NK-92 treated with Interleukin-12 subunit alpha and Interleukin-12 subunit beta, amount 100 ng/mL, for 24 hours (cell line): ENCODE data around the gene CACNA1B.
"Not testable (repeated sequence)": the region's sequence is repeated elsewhere in the genome, so short reads cannot be mapped to it uniquely, and the experiment has no call there.

Experiments
- DNase-seq: peaks from one replicate; lab custom pipeline; 2025; lab: John Stamatoyannopoulos, UW

Gene CACNA1B

GRCh38 chr9:138117101-138117750 is 239.6 kb downstream of the CACNA1B start:
- no peak for DNase-seq

- no peak for DNase-seq
These were observed 240.3 kb downstream of the CACNA1B start for GRCh38 chr9:138117836-138118235.

DNA sequence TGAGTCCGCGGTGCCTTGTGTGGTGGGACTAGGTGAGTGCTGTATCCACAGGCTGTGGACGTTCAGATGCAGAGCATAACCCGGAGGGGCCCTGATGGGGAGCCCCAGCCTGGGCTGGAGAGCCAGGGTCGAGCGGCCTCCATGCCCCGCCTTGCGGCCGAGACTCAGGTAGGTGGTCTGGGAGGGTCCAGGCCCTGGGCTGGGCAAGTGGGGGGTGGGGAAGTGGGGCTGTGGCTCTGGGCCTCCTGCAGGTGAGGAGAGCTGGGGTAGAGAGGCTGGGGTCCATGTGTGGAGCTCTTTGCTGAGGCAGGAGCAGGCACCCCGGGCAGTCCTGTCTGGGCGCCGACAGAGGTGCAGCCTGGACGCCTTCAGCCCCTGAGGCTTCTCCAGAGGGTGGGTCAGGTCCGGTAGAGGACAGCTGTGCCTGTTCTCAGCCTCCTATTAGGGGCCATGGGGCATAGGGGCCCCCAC is 241.1 kb downstream of the CACNA1B start:
- DNase-seq: no peak

DNA sequence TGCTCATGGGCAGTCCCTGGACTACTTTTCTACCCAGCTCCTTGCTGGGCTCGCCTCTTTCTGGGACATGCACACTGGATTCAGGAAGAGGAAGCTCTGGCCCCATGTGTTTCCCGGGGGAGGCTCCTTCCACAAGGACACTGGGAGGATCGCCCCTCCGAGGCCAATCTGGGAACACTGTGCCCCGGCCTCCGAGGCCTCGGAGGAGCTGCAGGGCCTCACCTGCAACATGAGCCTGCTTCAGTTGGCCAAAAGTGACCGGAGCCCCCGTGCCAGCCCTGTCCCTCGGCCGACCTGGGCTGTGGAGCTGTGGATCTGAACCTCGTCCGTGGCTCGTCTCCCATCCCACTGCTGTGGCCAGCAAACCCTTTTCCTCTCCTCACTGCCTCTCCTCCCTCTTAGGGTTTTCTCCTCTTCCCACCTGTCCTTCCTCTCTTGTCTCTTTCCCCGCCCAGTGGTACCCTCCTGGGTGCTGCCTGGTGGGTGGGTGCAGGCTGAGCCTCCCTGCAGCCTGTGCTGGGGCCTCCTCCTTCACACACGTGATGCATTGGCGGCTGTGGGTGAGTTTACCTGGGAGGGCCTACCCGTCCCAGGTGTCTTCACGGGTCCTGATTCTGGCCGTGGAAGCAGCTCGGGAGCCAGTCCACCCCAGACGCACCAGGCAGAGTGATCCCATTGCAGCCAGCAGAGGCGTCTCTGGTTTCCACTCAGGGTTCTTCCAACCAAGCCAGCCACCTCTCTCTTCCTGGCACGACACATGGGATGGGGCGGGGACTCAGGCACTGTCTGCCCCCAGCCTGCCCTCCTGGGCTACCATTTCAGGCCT is 241.8 kb downstream of the CACNA1B start:
- no peak for DNase-seq

- no peak for DNase-seq
These were observed 242.5 kb downstream of the CACNA1B start for GRCh38 chr9:138120072-138120471.

GRCh38 chr9:138120511-138121437 is 243.2 kb downstream of the CACNA1B start:
- DNase-seq: no peak

GRCh38 chr9:138121438-138122050 is 244.0 kb downstream of the CACNA1B start:
- no peak for DNase-seq

DNA sequence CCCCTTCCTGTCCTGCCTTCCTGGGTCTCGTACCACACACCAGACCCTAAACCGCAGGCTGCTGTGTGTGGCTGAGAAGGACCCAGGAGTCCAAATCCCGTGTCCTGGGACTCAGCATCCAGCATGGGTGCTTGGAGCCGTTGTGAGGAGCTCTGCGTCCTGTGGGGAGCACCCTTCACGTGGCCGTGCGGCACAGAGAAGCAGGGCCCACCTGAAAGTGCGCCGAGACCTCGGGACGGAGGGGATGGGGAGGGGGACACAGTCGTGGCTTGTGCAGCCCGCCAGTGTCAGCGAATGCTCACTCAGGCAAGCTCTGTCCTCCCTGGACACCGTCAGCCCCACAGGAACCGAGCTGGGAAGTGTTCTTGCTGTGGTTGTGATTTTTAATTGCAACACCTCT is 244.6 kb downstream of the CACNA1B start:
- no peak for DNase-seq

DNA sequence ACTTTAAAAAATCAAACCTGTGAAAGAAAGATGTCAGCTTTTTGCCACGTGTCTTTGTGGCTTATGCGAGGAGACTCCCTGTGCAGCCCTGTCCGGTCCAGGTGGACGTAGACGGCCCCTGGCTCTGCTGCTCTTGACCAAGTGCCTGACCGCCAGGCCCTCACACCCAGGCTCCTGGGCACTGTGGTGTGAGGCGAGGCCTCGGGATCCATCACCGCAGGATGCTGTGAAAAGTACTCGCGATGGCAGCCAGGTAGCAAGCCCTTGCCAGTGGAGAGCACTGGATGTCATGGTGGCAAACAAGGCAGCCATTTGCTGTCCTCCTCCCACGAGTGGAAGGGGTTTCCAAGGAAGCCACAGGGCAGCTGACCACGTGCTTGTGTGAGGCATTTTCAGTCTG is 245.1 kb downstream of the CACNA1B start:
- no peak for DNase-seq

DNA sequence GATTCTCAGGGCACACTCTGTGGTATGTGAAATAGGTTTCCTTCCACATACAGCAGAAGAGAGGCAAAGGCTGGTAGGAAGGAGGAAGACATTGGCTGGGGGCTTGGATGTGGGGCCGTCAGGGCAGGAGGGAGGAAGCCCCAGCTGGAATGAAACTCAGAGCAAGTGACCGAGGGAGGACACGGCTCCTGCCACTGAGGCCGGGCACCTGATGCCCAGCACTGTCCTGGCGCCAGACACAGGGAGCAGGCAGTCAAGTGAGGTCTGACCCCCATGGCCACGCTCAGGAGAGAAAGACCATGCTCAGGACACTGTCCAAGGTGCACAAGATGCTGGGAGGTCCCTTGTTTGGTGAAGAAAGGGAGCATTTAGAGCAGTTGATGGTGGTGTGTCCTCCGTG is 245.5 kb downstream of the CACNA1B start:
- no peak for DNase-seq

DNA sequence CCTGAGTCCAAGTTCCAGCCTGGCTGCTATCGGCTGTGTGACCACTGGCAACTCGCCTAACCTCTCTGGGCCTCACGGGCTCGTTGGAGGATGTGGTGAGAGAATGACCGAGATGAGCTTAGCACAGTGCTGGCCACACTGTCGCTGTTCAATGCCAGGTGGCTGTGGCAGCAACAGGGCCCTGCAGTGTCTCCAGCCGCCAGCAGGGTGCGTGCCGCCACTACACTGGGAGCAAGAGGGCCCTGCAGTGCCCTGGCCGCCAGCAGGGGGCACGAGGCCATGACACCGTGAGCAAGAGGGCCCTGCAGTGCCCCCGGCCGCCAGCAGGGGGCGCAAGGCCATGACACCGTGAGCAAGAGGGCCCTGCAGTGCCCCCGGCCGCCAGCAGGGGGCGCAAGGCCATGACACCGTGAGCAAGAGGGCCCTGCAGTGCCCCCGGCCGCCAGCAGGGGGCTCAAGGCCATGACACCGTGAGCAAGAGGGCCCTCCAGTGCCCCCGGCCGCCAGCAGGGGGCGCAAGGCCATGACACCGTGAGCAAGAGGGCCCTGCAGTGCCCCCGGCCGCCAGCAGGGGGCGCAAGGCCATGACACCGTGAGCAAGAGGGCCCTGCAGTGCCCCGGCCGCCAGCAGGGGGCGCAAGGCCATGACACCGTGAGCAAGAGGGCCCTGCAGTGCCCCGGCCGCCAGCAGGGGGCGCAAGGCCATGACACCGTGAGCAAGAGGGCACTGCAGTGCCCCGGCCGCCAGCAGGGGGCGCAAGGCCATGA is 248.7 kb downstream of the CACNA1B start:
- not testable (repeated sequence) for DNase-seq

- not testable (repeated sequence) for DNase-seq
These were observed 249.4 kb downstream of the CACNA1B start for GRCh38 chr9:138126858-138127584.

DNA sequence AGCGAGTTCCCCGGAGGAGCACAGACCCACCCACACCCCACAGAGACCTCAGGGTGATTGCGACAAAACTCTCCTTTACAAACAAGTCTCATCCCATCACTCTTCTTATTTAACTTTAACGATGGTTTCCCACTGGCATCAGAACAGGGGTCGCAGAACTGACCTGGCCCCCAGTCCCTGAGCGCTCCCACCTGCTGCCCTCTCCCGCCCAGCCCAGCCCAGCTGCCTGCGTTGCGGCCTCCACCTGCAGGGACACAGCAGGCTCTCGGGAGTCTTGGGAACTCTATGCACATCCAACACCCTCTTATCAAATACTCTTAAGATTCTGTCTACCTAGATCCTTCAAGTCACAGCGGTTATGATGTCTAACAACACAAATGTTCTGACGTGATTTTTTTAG is 250.4 kb downstream of the CACNA1B start:
- DNase-seq: not testable (repeated sequence)

DNA sequence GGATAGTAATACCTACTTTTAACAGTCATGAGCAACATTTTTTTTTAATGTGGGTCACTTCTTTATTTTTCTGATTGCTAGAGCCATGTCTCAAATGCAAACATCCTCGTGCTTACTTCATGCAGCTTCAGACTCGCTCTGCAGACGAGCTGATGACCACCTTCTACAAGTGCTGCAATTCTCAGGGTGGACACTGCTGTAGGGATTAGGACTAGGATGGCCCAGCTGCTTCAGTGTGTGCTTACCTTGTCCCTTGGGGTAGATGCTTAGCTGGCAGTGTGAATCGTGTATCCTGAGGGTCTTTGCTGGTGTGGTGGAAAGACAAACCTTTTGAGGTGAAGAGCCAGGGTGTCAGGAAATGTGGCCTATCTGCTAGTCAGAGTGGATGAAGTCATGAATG is 251.7 kb downstream of the CACNA1B start:
- not testable (repeated sequence) for DNase-seq

GRCh38 chr9:138132946-138133705 is 255.5 kb downstream of the CACNA1B start:
- DNase-seq: not testable (repeated sequence)

DNA sequence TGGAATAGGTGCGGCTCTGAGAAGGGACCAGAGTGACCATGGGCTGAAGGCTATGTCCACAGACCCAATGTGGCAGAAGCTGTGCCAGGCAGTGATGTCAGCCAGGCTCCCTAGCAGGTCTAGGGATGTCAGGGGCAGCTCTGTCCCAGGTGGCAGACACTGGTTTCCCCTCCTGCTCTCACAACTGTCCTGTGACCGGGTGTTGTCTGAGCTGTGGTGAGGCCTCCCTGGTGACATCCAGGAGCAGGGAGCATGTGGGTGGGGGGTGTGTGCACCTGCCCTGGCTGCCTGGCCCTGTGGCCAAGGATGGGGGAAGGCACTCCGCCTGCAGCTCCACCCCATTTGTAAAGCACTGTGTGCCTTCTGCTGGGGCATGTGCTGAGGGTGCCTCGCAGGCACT is 257.0 kb downstream of the CACNA1B start:
- DNase-seq: not testable (repeated sequence)

- not testable (repeated sequence) for DNase-seq
These were observed 261.5 kb downstream of the CACNA1B start for GRCh38 chr9:138139096-138139495.

- not testable (repeated sequence) for DNase-seq
These were observed 263.4 kb downstream of the CACNA1B start for GRCh38 chr9:138140980-138141379.

DNA sequence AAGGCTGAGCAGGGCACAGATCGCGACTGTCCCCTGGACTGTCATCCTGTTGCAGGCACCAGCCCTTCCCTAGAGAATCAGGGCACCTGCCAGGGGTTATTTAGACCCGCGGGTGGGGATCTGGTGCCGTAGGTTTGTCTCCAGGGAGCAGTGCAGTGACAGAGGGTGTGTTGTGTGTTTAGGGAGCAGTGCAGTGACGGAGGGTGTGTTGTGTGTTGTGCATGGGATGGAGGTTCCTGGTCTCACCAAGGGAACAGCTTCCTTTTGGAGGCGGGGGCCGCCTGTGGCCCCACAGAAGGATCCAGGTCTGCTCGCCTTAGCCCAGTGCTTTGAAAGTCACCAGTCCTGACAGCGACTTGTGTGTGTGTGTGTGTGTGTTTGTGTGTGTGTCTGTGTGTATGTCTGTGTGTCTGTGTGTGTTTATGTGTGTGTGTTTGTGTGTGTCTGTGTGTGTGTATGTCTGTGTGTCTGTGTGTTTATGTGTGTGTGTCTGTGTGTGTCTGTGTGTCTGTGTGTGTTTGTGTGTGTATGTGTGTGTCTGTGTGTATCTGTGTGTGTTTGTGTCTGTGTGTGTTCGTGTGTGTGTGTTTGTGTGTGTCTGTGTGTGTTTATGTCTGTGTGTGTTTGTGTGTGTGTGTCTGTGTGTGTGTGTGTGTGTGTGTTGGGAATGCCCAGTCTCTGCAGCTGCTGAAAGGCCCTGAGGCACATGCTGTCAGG is 265.1 kb downstream of the CACNA1B start:
- not testable (repeated sequence) for DNase-seq
